ENCODE measurements around the gene TNFSF12.
A peak's percentile ranks its signal among the peaks of the same experiment; 100 is the strongest.

The TNFSF12 gene

GRCh38 chr17:7557775-7558543 lies 9.1 kb downstream of the TNFSF12 start:
- H3K27ac ChIP-seq (ENCODE audit: low read depth in 2 of 2, low read length in 2 of 2), result peak overlapping the region; percentile 98 to 99
- peaks cover 55 to 59% of the 10 kb centered on the region in 2 donors for H3K4me1 ChIP-seq (ENCODE audit: control insufficient read depth in 2 of 2, insufficient read depth in 2 of 2, low read length in 2 of 2)
- H3K4me3 ChIP-seq (ENCODE audit: low read length in 2 of 2), result peak overlapping the region; percentile 69 to 85
- H3K36me3 ChIP-seq (ENCODE audit: control insufficient read depth in 2 of 2, insufficient read depth in 2 of 2, low read length in 2 of 2), result peaks cover 0 to 3% of the 10 kb centered on the region in 2 donors
- no peaks in the 10 kb centered on the region for H3K9me3 ChIP-seq (ENCODE audit: control insufficient read depth in 2 of 2, low read length in 2 of 2)
- H3K27me3 ChIP-seq (ENCODE audit: control insufficient read depth in 2 of 2, insufficient read depth in 2 of 2, low read length in 2 of 2), result no peaks in the 10 kb centered on the region
- peak overlapping the region; percentile 77 to 94 for H3K9ac ChIP-seq (ENCODE audit: low read depth in 1 of 2, low read length in 2 of 2)

GRCh38 chr17:7558544-7559319 lies 9.9 kb downstream of the TNFSF12 start, which contains the start of gene TNFSF13:
Gene TNFSF13, plus strand, starts transcription at chr17:7558750. Its CDS starts 290 bp downstream, at chr17:7559040.
- Histone ChIP-seq H3K9ac (ENCODE audit: low read depth in 1 of 2, low read length in 2 of 2) (peak within 1 kb of the TSS; percentile 77 to 94), H3K9me3 (ENCODE audit: control insufficient read depth in 2 of 2, low read length in 2 of 2) (no peaks in the 10 kb centered on the region), H3K27ac (ENCODE audit: low read depth in 2 of 2, low read length in 2 of 2) (peak within 1 kb of the TSS; percentile 98 to 99), H3K4me1 (ENCODE audit: control insufficient read depth in 2 of 2, insufficient read depth in 2 of 2, low read length in 2 of 2) (peaks cover 57 to 59% of the 10 kb centered on the region in 2 donors), H3K27me3 (ENCODE audit: control insufficient read depth in 2 of 2, insufficient read depth in 2 of 2, low read length in 2 of 2) (no peaks in the 10 kb centered on the region), H3K36me3 (ENCODE audit: control insufficient read depth in 2 of 2, insufficient read depth in 2 of 2, low read length in 2 of 2) (peaks cover 0 to 3% of the 10 kb centered on the region in 2 donors), H3K4me3 (ENCODE audit: low read length in 2 of 2) (peak within 1 kb of the TSS; percentile 69 to 85)

- H3K9ac ChIP-seq (ENCODE audit: low read depth in 1 of 2, low read length in 2 of 2), result peak overlapping the region; percentile 77 to 94
- H3K27ac ChIP-seq (ENCODE audit: low read depth in 2 of 2, low read length in 2 of 2), result peak overlapping the region; percentile 98 to 99
- no peaks in the 10 kb centered on the region for H3K27me3 ChIP-seq (ENCODE audit: control insufficient read depth in 2 of 2, insufficient read depth in 2 of 2, low read length in 2 of 2)
- H3K9me3 ChIP-seq (ENCODE audit: control insufficient read depth in 2 of 2, low read length in 2 of 2), result no peaks in the 10 kb centered on the region
- peaks cover 57 to 59% of the 10 kb centered on the region in 2 donors for H3K4me1 ChIP-seq (ENCODE audit: control insufficient read depth in 2 of 2, insufficient read depth in 2 of 2, low read length in 2 of 2)
- H3K4me3 ChIP-seq (ENCODE audit: low read length in 2 of 2), result peak overlapping the region; percentile 69 to 85
- H3K36me3 ChIP-seq (ENCODE audit: control insufficient read depth in 2 of 2, insufficient read depth in 2 of 2, low read length in 2 of 2), result peaks cover 3 to 4% of the 10 kb centered on the region in 2 donors
Observed at GRCh38 chr17:7559320-7560171, 10.7 kb downstream of the TNFSF12 start.

GRCh38 chr17:7560172-7561027 lies 11.5 kb downstream of the TNFSF12 start:
- Histone ChIP-seq H3K4me1 (ENCODE audit: control insufficient read depth in 2 of 2, insufficient read depth in 2 of 2, low read length in 2 of 2) (peaks cover 57 to 59% of the 10 kb centered on the region in 2 donors), H3K4me3 (ENCODE audit: low read length in 2 of 2) (peak overlapping the region; percentile 69 to 85), H3K9me3 (ENCODE audit: control insufficient read depth in 2 of 2, low read length in 2 of 2) (no peaks in the 10 kb centered on the region), H3K27ac (ENCODE audit: low read depth in 2 of 2, low read length in 2 of 2) (peak overlapping the region; percentile 98 to 99), H3K9ac (ENCODE audit: low read depth in 1 of 2, low read length in 2 of 2) (peak overlapping the region; percentile 77 to 94), H3K27me3 (ENCODE audit: control insufficient read depth in 2 of 2, insufficient read depth in 2 of 2, low read length in 2 of 2) (no peaks in the 10 kb centered on the region), H3K36me3 (ENCODE audit: control insufficient read depth in 2 of 2, insufficient read depth in 2 of 2, low read length in 2 of 2) (peaks cover 7 to 12% of the 10 kb centered on the region in 2 donors)

- H3K9me3 ChIP-seq (ENCODE audit: control insufficient read depth in 2 of 2, low read length in 2 of 2), result no peaks in the 10 kb centered on the region
- no peaks in the 10 kb centered on the region for H3K27me3 ChIP-seq (ENCODE audit: control insufficient read depth in 2 of 2, insufficient read depth in 2 of 2, low read length in 2 of 2)
- H3K9ac ChIP-seq (ENCODE audit: low read depth in 1 of 2, low read length in 2 of 2), result peak overlapping the region; percentile 79 to 94
- peak overlapping the region; percentile 69 to 85 for H3K4me3 ChIP-seq (ENCODE audit: low read length in 2 of 2)
- H3K36me3 ChIP-seq (ENCODE audit: control insufficient read depth in 2 of 2, insufficient read depth in 2 of 2, low read length in 2 of 2), result peaks cover 12 to 16% of the 10 kb centered on the region in 2 donors
- peak overlapping the region; percentile 98 to 99 for H3K27ac ChIP-seq (ENCODE audit: low read depth in 2 of 2, low read length in 2 of 2)
- H3K4me1 ChIP-seq (ENCODE audit: control insufficient read depth in 2 of 2, insufficient read depth in 2 of 2, low read length in 2 of 2), result peaks cover 57% of the 10 kb centered on the region in 2 donors
Observed at GRCh38 chr17:7561028-7561575, 12.2 kb downstream of the TNFSF12 start.

- Histone ChIP-seq H3K27me3 (ENCODE audit: control insufficient read depth in 2 of 2, insufficient read depth in 2 of 2, low read length in 2 of 2) (no peaks in the 10 kb centered on the region), H3K4me1 (ENCODE audit: control insufficient read depth in 2 of 2, insufficient read depth in 2 of 2, low read length in 2 of 2) (peaks cover 55 to 56% of the 10 kb centered on the region in 2 donors), H3K9ac (ENCODE audit: low read depth in 1 of 2, low read length in 2 of 2) (peak within 1 kb of the TSS; percentile 87 to 94), H3K36me3 (ENCODE audit: control insufficient read depth in 2 of 2, insufficient read depth in 2 of 2, low read length in 2 of 2) (peaks cover 12 to 16% of the 10 kb centered on the region in 2 donors), H3K9me3 (ENCODE audit: control insufficient read depth in 2 of 2, low read length in 2 of 2) (no peaks in the 10 kb centered on the region), H3K4me3 (ENCODE audit: low read length in 2 of 2) (peak within 1 kb of the TSS; percentile 69 to 85), H3K27ac (ENCODE audit: low read depth in 2 of 2, low read length in 2 of 2) (peak within 1 kb of the TSS; percentile 98 to 99)
Observed at GRCh38 chr17:7561589-7562207, 12.8 kb downstream of the TNFSF12 start, which contains the start of gene SENP3. Gene SENP3, plus strand, starts transcription at chr17:7561919. Its CDS starts 1,158 bp downstream, at chr17:7563077.

- peak overlapping the region; percentile 69 to 85 for H3K4me3 ChIP-seq (ENCODE audit: low read length in 2 of 2)
- no peaks in the 10 kb centered on the region for H3K27me3 ChIP-seq (ENCODE audit: control insufficient read depth in 2 of 2, insufficient read depth in 2 of 2, low read length in 2 of 2)
- H3K9me3 ChIP-seq (ENCODE audit: control insufficient read depth in 2 of 2, low read length in 2 of 2), result no peaks in the 10 kb centered on the region
- H3K4me1 ChIP-seq (ENCODE audit: control insufficient read depth in 2 of 2, insufficient read depth in 2 of 2, low read length in 2 of 2), result peaks cover 50% of the 10 kb centered on the region in 2 donors
- peak overlapping the region; percentile 74 to 87 for H3K9ac ChIP-seq (ENCODE audit: low read depth in 1 of 2, low read length in 2 of 2)
- peaks cover 15 to 16% of the 10 kb centered on the region in 2 donors for H3K36me3 ChIP-seq (ENCODE audit: control insufficient read depth in 2 of 2, insufficient read depth in 2 of 2, low read length in 2 of 2)
- H3K27ac ChIP-seq (ENCODE audit: low read depth in 2 of 2, low read length in 2 of 2), result peak overlapping the region; percentile 98 to 99
Observed at GRCh38 chr17:7562208-7562605, 13.3 kb downstream of the TNFSF12 start.

GRCh38 chr17:7563115-7563869 lies 14.4 kb downstream of the TNFSF12 start:
- H3K4me3 ChIP-seq (ENCODE audit: low read length in 2 of 2), result peak overlapping the region in 1 of 2 donors; percentile 85
- H3K4me1 ChIP-seq (ENCODE audit: control insufficient read depth in 2 of 2, insufficient read depth in 2 of 2, low read length in 2 of 2), result peaks cover 40% of the 10 kb centered on the region in 2 donors

More at GRCh38 chr17:7563115-7563869, 14.4 kb downstream of the TNFSF12 start:
- peak overlapping the region in 1 of 2 donors; percentile 14 for H3K9ac ChIP-seq (ENCODE audit: low read depth in 1 of 2, low read length in 2 of 2)
- no peak overlapping the region for H3K27ac ChIP-seq (ENCODE audit: low read depth in 2 of 2, low read length in 2 of 2)
- H3K36me3 ChIP-seq (ENCODE audit: control insufficient read depth in 2 of 2, insufficient read depth in 2 of 2, low read length in 2 of 2), result peaks cover 15 to 16% of the 10 kb centered on the region in 2 donors
- no peaks in the 10 kb centered on the region for H3K27me3 ChIP-seq (ENCODE audit: control insufficient read depth in 2 of 2, insufficient read depth in 2 of 2, low read length in 2 of 2)
- no peaks in the 10 kb centered on the region for H3K9me3 ChIP-seq (ENCODE audit: control insufficient read depth in 2 of 2, low read length in 2 of 2)

All from mucosa of rectum (tissue), 2 donors.